IPS DF 4.7 (cell line): ENCODE measurements around the gene IL4R.

Experiments used
- DNase-seq: peaks from one replicate; pipeline ENCODE4 v3.0.0-alpha.2; 2013; ENCODE audit warnings: low spot score; ENCODE audit errors: extremely low read depth

IL4R gene

DNA sequence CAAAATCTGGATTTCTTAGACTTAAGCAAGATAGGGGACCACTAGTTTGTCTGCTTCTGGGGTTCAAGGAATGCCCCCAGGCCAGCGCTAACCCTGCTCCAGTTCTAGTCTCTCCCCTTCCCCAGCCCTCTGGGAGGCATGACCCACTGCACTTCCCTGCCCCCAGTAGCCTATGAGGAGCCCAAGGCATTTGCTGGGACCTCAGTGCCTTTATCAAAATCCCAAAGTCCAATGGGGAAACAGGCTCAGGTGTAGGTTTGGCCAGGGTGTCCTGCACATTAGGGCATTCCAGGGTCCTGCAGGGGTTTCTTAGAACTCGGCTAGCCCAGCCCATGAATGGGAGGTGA is 1.2 kb downstream of the IL4R start:
- DNase-seq = no peak

DNA sequence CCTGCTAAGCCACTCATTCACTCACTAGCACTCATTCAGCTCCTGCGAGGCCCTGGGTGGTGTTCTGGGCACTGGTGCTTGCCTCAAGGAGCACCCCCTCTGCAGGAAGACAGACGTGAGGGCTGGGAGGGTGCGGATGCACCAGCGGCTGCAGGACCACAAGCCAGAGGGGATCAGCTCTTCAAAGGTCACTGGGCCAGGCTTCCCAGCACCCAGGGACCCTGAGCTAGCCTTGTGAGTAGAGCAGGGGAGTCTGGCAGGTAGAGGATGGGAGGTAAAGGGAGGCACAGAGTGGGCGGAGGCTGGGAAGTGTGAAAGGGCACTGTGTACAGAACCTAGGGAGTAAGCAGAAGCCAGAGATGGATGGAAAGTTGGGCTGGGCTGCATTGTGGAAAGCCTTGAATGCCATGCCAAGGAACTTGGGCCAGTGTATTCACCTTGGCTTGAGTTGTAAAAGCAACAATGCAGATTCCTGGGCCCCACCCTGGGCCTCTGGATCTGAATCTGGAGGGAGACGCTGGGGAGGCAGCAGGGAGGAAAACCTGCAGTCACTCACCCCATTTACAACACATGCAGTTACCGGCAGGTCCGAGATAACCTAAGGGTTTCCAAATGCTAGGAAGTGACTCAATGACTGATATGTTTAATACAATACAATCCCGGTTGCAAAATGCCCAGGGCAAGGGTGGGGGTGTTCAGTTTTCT is 1.7 kb downstream of the IL4R start:
- DNase-seq = no peak

DNA sequence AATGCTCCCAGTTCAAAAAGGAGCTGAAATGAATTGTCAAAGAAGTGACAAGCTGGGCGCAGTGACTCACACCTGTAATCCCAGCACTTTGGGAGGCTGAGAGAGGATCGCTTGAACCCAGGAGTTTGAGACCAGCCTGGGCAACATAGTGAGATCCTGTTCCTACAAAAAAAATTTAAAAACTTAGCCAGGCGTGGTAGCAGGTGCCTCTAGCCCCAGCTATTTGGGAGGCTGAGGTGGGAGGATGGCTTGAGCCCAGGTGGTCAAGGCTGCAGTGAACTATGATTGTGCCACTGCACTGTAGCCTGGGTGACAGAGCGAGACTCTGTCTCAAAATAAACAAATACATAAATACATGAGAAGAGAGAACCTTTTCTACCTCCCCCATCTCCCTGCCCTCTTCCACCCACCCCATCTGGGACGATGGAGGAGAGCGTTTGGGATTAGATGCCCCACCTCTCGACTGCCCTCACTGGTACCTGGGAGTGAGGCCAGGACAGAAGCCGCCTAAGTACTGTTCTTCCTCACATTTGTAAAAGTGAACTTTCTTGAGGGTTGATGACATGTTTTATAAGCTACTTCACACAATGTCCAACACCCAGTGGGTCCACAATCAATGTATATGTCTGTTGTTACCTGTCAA is 2.4 kb downstream of the IL4R start:
- DNase-seq = no peak

DNA sequence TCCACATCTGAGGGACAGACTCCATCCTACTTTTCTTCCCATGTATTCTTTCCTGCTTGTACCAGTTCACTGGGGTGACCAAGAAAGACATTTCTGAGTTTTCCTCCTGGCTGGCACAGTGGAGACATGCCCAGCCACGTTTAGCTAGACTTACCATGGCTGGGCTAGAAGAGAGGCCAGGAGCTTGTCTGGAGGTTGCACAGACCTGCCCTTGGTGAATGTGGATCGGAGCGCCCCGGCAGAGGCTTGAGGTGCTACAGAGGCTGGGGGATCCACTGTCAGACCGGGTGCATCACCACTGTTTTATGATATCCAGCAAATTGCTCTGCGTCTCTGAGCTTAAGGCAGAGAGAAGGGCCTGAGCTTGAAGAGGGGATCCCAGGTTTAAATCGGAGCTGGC is 3.5 kb downstream of the IL4R start:
- no peak for DNase-seq

DNA sequence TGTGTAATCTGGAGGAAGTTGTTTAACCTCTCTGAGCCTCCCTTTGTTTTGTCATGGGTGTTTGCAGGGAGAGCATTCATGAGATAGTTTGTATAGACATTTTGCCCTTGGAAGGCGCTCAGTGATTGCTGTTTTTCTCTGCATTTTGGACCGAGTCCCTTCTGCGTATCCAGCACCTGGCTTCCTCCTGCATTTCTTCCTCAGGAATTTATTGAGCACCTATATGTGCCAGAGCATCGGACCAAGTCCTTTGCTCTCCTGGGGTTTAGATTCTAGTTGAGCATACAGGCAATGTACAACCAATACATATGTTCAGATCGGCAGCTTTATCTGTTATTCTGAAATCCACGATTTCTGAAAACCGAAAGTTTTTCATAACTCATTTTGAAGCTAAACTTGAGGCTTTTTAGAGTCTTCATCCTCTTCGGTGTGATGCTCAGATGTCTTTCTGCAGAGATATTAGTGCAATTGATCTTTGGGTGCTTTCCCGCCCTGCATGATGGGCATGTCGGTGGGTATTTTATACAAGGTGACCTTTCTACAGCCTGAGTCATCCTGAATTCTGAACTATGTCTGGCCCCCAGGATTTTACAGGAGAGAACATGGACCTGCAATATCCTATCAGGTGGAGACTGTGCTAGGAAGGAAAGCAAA is 4.1 kb downstream of the IL4R start:
- DNase-seq = no peak

DNA sequence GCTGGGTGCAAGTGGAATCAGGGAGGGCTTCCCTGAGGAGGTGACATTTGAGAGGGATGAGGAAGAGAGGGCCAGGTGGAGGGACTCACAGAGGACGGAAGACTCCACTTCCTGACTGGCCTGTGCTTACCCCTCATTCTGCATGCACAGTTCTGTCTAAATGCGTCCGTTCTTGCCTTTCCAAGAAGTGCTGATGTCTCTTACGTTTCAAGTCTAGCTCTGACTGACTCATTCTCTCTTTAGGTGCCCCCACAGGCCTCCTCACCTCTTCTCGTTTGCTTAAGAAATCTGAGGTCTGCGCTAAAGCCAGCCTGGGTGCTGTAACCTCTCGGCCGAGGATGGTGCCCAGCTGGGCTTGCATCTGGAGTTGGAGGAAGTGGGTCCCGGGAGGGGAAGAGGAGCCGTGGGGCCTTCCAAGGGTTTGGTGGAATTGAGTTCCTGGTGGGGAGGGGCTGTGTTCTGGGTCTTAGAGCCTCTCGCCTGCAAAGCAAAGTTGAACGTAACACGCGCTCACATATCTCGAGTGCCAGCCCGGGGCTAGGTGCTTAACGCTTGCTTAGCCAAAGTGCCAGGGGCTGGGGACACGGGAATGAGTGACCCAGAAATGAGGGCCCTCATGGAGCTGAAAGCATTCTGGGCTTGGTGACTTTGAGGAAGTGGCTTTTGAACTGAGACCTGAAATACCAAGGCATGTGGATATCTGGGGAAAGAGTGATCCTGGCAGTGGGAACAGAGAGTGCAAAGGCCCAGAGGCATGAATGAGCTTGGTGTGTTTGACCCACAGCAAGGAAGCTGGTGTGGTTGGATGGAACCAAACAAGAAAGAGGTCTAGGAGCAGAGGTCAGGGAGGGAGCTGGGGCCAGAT is 4.8 kb downstream of the IL4R start:
- DNase-seq = no peak

DNA sequence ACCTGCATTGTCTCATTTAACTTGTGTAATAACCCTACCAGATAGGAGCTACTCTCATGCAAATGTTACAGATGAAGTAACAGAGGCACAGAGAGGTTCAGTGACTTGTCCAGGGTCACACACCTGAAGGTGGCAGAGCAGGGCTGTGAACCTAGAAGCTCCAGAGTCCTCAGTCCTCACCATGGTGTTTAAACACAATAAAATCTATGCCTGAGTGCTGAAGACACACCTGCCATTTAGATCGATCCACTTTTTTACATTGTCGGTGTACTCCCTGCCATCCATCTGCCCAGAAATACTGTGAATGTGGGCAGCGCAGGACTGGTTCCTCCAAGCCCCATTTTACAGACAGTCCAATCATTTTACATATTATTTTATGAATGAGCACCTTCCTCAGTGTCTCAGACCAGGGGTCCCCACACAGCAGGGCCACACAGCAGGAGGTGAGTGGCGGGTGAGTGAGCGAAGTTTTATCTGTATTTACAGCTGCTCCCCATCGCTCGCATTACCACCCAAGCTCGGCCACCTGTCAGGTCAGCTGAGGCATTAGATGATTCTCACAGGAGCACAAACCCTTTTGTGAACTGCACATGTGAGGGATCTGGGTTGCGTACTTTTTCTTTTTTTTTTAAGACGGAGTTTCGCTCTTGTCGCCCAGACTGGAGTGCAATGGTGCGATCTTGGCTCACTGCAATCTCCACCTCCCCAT is 5.6 kb downstream of the IL4R start:
- no peak for DNase-seq

DNA sequence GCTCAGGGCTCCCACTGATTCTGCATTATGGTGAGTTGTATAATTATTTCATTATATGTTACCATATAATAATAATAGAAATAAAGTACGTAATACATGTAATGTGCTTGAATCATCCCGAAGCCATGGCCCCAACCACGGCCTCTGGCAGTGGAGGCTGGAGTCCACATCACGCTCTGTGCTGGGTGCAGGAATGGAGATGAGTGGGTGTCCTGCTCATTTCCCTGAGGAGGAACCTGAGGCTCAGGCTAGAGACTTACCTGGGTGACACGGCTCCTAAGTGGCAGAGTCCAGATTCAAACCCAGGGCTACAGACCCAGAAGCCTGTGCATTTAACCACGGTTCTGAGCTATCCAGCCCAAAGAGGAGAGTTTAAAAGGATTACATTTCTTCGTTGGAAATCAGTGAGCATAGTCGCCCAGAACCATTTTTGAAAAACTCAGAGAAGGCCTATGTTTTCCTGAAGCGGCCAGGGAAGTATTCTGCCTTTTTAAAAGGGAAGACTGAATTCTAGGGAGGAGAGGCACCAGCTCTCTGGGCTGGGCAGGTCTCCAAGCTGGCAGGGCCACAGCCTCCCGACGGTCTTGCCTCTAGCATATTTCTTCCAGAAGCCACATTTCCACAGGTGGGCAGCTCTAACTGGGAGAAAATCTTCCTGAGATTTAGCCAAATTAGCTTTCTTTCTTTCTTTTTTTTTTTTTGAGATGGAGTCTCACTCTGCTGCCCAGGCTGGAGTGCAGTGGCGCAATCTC is 6.7 kb downstream of the IL4R start:
- DNase-seq = no peak

DNA sequence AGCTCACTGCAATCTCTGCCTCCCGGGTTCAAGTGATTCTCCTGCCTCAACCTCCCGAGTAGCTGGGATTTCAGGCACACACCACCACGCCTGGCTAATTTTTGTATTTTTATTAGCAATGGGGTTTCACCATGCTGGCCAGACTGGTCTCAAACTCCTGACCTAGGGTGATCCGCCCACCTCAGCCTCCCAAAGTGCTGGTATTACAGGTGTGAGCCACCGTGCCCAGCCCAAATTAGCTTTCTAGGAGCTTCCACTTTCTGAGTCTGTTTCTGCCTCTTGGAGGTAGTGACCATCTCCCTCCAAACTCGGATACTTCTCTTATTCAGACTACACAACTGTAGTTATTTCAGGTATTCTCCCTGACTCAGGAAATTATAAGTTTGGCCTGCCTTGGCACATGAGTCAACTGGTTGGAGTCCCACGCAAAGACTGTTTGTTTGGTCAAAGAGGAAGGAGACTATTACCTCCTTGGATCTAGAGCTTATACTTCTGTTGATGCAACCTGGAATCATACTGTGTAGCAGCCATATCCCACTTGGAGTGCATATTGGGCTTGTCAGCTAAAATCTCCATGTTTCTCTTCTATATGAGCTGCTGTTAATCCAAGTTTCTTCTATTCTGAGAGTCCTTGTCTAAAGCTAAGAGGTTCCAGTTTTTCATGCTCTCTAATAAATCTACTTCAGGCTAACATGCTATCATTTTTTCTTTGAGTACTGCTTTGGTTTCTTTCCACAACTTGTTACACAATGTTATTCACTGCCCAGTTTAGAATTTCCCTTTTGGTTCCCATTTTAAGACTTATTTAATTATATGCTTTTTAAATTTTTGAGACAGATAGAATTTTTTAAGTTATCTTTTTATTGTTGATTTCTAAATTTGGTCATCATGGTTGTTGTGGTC is 7.5 kb downstream of the IL4R start:
- DNase-seq = no peak

DNA sequence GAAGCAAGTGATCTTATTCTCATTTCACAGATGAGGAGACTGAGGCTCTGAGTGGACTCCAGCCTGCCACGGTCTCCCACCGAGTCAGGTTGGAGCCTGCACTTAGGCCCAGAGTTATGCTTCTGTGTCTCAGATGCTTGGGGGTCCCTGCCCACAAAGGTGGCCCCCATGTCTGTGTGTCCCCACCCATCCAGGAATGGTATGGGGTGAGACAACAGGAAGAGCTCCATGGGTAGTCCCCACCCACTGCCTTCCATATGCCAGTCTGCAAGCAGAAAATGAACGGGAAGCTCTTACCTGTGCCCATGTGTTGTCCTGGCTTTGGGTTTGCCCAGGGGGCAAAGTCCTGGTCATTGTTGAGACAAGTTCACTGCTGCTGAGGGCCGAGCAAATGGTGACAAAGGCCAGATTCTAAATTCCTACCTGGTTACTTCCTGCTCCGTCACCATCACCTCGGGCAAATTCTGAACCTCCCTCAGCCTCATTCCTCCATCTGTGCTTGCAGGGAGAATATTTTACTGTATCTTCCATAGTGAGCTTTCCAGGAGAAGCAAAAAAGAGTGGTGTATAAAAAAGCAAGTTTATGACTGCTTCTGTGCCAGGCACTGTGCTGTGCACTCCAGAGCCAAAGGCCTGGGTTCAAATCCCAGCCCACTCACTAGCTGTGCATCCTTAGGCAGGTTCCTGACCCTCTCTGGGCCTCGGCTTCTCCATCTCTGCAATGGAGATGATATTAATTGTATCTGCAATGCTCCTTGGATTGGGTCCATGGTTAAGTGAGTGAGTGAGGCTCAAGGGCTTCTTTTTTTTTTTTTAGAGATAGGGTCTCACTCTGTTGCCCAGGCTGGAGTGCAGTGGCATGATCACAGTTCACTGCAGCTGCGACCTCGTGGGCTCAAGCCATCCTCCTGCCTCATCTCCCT is 9.3 kb downstream of the IL4R start:
- DNase-seq = no peak

DNA sequence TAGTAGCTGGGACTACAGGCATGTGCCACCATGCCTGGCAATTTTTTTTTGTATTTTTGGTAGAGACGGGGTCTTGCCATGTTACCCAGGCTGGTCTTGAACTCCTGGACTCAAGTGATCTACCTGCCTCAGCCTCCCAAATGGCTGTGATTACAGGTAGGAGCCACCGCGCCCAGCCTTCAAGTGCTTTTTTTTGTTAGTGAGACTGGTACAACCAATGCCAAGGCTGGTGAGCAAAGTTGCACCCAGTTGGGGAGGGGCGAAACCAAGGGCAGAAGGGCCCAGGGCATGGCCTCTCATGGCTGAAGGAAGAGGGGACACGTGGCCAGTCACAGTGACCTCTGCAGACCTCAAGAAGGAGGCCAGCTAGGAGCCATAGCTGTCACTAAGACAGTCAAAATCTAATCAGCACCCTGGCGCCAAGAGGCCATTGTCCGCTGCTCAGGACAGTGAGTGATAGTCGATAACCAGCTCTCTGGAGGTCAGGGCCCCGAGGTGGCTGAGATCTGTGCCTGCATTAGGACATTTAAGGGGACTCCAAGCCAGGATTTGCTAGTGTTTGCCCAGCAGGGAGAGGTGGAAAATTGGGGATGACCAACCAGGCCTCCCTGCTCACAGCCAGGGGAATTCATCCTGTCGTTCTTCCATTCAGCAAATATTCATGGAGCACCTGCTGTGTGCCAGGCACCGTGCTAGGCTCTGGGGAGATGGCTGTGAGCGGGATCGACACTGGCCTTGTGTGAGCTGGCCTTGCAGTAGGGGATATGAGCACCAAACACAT is 10.2 kb downstream of the IL4R start:
- DNase-seq = no peak

DNA sequence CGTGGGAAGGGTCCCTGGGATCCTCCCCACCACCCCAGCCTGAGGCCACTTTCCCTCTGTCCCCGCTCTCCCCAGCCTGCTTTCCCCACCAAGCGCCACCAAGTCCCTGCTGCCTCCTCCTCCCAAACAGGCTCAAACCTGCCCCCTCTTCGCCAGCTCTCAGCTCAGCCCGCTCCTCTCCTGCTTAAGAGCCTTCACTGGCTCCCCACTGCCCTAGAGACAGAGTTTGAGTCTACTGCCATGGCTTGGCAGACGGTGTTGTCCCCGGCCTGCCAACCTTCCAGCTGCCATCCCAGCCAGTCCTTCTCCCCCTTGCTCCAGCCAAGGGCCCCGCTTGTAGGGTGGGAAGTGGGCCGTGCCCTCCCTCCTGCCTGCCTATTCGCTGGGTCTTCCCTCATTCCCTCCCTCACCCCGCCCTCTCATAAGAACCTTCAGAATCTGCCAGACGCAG is 11.1 kb downstream of the IL4R start:
- no peak for DNase-seq

DNA sequence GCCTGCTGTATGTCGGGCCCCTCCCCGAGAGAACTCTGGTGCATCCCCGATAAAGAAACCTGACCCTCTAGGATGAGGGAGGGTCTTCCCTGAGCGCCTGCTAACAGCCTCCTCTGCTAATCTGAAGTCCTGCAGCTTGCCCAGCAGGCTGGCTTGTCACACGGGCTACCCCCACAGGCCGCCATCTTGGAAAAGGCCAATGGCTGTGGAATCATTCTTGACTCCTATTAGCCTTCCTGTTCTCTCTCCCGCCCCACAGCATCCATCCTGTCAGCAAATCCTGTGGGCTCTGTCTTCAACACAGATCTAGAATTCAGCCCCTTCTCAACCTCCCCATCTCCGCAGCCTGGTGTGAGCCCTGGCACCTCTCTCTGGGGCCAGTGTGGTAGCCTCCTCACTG is 12.0 kb downstream of the IL4R start:
- no peak for DNase-seq

DNA sequence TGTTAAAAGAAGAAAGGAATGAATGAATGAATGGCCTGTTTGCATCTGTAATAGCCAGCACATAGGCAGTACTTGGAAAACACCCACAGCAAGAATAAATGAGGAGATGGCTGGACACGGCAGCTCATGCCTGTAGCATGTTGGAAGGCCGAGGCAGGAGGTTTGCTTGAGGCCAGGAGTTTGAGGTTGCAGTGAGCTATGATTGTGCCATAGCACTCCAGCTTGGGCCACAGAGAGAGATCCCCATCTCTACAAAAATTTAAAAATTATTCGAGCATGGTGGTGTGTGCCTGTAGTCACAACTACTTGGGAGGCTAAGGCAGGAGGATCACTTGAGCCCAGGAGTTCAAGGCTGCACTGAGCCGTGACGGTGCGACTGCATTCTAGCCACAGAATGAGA is 12.5 kb downstream of the IL4R start:
- DNase-seq = no peak

DNA sequence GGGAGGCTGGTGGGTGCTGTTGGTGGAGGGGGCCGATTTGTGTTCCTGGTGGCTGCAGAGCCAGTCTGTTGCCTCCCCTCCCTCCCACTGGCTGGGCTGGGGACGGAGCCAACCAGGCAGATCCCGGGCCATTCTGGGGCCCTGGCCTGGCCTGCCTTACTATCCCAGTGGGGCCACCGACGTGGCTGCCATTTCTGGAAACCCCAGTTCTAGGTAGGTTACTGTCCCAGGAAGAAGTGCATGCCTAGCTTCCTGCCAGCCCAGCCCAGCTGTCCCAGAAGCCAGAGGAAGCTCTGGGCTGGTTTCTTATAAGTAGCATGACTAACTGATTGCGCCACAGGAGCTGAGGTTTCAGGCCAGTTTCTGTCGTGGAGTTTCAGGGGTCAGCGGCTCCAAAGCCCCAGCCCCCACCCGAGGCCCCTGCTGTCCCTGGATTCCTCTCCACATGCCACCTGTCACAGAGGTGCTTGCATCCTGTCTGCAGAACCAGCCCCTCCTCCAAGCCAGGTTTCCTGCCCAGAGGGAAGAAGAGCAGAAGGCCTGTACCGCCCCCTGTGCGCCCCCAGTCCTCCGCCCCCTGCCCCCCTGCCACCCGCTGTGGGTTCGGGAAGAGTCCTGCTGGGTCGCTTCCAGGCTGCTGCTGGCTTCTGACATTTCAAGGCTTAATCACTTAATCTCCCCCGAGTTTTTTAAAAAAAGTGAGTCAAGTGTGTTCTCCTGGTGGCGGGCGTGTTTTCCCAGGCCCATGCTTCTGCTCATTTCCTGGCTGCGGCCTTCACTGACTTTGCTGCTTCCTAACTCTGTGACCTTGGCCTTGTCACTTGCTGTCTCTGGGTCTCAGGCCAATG is 13.2 kb downstream of the IL4R start:
- peak; percentile 75 for DNase-seq

DNA sequence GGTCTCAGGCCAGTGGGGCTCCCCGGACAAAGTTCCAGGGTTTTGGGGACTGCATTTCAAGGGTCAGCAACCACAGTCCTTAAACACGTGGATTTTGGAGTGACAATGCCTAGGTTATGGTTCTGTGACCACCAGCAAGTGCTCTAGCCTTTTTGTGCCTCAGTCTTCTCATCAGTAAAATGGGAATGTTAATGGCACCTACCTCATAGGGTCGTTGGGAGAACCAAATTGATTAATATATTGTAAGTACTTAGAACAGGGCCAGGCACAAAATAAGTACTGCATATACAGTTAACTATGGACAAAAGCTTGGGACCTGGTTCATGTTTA is 13.8 kb downstream of the IL4R start:
- no peak for DNase-seq

DNA sequence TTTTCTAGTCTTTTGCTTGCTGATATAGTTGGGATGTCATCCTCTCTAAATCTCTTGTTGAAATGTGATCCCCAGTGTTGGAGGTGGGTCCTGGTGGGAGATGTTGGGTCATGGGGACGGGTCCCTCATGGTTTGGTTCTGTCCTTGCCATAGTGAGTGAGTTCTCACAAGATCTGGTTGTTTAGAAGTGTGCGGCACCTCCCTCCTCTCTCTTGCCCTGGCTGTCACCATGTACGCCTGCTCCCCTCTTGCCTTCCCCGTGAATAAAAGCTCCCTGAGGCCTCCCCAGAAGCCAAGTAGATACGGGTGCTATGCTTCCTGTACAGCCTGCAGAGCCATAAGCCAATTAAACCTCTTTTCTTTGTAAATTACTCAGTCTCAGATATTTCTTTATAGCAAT is 15.2 kb downstream of the IL4R start:
- DNase-seq = no peak
